LNCaP clone FGC (cell line): Measurements from ENCODE around the gene ASB9.
"Not testable (repeated sequence)": the region's sequence is repeated elsewhere in the genome, so short reads cannot be mapped to it uniquely, and the experiment has no call there.

ENCODE experiments used
- DNase-seq: peaks from one replicate; pipeline ENCODE4 v3.0.0-alpha.2; 2011; ENCODE audit warnings: low read depth
- H3K4me3 ChIP-seq: 2 replicates; pipeline ENCODE4 v1.5.1; 2011; ENCODE audit warnings: mild to moderate bottlenecking, low read depth, low read length, control low read depth
- CTCF ChIP-seq: IDR thresholded peaks from 2 replicates; pipeline ENCODE4 v1.5.1; 2012; ENCODE audit warnings: mild to moderate bottlenecking; ENCODE audit not compliant: control insufficient read depth, insufficient read depth; ENCODE audit errors: extremely low read depth

The ASB9 gene

DNA sequence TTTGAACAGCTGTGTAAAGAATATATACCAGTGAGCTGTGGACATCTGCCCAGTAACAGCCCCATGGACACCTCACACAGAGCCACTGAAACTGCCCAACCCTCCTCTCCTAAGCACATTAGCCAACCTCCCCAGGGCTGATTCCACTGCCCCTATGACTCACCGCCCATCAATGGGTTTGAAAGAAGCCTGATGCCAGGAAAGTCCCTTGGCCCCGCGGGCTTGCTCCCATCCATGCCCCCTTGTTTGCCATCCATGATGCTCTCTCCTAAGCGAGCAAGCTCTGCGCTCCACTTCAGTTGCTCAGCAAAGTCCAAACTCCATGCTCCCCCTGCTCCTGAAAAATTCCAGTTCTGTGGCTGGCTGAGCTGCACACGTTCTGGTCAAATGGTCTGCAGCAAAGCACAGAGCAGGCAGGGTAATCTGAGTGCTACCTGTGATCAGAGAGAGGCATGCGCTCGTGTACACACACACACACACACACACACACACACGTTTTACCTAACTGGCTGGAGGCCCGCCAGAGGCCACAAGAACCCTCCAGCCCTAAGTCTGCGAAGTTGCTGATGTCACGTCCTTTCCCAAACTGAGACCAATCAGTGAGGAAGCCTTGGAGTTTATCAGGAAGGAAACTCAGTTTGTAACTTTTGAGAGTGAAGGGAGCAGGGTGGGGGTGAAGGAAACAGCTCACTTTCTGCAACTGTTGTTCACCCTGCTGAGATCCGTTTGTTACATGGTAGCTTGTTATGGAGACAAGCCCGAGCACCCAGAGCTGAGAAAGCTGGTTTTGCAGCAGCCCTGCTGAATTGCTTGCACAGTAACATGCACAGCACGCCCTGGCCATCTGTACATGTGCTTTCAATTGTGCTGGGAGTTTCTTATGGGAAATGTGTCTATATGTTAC lies at the start of gene ASB9:
Gene ASB9, minus strand, starts transcription at position 466 of the 904 bp plus-strand sequence. Its CDS starts 209 bp downstream, at position 257.
- no peak for DNase-seq
- H3K4me3 ChIP-seq = no peak within 1 kb of the TSS
- TF ChIP-seq CTCF = no peak

- no peak overlapping the region for H3K4me3 ChIP-seq
- TF ChIP-seq CTCF = no peak
- no peak for DNase-seq
These were observed 49.2 kb upstream of the ASB9 start for GRCh38 chrX:15319075-15319474.

- no peak within 1 kb of the TSS for H3K4me3 ChIP-seq
- DNase-seq = no peak
- TF ChIP-seq CTCF = no peak
These were observed 45.6 kb upstream of the ASB9 start, which contains the start of gene ASB11 for GRCh38 chrX:15315509-15315908. TSS of gene ASB11 (minus strand) at chrX:15315640. CDS start at chrX:15315605, 35 bp downstream.

GRCh38 chrX:15314472-15314871 lies 44.6 kb upstream of the ASB9 start:
- no peak overlapping the region for H3K4me3 ChIP-seq
- no peak for TF ChIP-seq CTCF
- DNase-seq = no peak

- no peak for DNase-seq
- no peak overlapping the region for H3K4me3 ChIP-seq
- no peak for TF ChIP-seq CTCF
These were observed 41.2 kb upstream of the ASB9 start for GRCh38 chrX:15311119-15311518.

- no peak for TF ChIP-seq CTCF
- DNase-seq = peak; percentile 80
- H3K4me3 ChIP-seq = no peak overlapping the region
These were observed 40.2 kb upstream of the ASB9 start for GRCh38 chrX:15310117-15310516.

DNA sequence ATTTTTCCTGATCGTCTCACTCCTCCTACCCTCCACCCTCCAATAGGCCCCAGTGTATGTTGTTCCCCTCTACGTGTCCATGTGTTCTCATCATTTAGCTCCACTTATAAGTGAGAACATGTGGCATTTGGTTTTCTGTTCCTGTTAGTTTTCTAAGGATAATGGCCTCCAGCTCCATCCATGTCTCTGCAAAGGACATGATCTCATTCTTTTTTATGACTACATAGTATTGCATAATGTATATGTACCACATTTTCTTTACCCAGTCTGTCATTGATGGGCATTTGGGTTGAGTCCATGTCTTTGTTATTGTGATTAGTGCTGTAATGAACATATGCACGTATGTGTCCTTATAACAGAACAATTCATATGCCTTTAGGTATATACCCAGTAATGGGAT lies 36.0 kb upstream of the ASB9 start:
- H3K4me3 ChIP-seq, DNase-seq: not testable (repeated sequence)
